Activated CD8-positive, alpha-beta memory T cell treated with anti-CD3 and anti-CD28 coated beads, Interleukin-2, amount 50 U/mL, for 1 hour (primary cell): ENCODE data around the gene LBHD2.
"Not testable (repeated sequence)": the region's sequence is repeated elsewhere in the genome, so short reads cannot be mapped to it uniquely, and the experiment has no call there.

Experiments
- DNase-seq: peaks from one replicate; pipeline ENCODE4 v3.0.0-alpha.2; 2020; ENCODE audit errors: extremely low read depth

The LBHD2 gene

DNA sequence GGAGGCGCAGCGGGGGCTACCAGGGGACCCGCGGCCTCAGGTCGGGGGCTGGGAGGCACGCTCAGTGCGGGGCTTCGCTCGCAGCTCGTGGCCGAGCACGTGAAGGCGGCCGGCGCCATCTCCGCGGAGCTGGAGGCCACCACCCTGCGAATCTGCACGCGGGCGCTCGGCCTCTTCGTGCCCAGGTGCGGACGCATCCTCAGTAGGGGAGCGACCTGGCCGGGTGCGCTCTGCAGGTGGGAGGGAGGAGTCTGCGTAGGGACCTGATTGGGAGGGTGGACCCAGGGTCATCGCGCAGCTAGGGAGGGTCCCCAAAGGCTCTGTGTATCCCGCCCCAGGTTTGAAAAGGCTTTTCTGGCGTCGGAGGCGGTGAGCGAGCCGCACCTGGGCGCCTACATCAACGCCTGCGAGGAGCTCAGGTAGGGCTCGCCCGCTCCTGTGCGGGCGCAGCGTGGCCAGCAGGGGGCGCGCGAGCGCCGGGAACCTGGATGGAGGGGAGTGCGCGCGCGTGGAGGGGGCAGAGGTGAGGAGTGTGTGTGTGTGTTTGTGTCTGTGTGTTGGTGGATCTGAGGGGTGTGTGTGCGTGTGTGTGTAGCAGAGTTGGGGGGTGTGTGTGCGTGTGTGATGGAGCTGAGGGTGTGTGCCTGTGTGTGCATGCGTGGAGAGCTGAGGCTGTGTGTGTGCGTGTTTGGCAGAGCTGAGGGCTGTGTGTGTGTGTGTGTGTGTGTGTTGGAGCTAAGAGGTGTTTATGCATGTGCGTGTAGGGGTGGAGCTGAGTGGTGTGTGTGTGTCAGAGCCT is 20.8 kb downstream of the LBHD2 start:
- peak; percentile 39 for DNase-seq

DNA sequence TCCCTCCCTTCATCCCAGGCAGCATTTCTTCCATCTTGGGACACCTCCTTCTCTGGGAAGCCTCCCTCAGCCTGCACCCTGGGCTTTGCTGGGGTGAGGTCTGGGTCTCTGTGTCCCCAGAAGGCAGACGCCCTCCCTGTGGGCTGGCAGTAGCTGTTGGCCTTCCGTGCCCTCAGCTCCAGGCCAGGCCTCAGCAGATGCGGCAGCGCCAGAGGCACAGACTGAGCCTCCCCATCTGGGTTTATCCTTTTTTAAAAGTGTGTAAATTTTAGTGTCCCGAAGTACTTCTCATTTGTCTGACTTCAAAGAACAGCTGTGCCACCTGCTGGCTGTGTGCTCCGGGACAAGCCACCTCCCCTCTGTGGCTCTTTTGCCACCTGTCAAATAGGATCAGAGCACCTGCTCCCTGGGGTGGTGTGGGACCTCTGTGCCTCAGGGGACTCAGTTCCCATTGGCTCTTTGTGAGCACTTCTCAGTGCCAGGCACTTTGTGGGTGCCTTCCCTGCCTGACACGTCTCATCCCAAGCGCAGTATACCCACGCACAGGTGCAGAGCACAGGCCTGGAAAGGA is 21.7 kb downstream of the LBHD2 start:
- DNase-seq: no peak

DNA sequence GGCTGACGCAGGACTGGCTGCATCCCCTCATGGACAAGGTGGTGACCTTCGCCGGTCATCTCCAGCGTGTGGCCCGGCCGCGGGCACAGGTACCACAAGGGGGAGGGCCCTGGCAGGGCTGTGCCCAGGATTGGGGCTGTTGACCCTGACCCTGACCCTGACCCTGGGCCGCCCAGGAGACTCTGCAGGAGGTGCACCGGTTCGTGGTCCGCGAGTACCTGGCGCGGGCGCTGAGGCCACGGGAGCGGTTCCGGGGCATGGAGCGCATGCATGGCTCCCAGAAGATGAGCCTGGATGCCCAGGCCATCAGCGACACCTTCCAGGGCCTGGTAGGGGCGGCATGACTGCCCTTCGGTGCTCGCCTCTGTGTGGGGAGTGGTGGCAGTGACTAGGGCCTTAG is 23.4 kb downstream of the LBHD2 start:
- no peak for DNase-seq

DNA sequence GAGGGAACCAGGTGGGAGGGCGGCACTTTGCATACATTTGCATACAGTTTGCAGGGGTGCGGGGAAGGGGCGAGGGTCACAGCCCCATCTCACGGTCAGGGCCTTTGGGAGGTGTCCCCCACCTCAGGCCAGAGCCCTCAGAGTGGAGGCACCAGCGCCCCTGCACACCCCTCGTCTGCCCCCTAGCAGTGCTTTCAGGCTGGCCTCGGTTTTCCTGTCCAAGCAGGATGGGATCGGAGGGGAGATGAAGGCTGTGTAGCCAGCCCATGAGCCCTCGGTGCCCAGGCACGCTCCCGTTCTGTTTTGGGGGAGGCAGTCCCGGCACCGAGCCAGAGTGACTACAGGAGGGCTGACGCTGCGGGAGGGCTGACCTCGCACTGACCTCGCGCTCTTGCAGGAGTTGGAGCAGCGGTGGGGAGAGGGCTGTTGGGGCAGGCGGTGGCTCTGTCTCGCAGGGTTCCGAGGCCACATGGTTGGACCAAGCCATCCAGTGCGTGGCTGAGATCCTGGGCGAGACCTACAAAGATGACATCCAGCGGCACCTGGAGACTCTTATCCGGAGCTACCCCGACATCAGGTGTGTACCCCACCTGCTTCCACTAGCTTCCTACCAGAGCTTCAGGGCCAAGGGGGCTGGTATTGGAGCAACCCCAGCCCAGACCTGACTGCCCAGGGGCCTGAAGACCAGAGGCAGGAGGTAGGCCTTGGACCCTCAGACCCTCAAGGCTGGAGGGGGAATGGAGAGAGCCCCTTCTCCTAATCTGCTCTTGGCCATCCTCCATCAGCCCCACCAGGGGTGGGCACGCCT is 24.1 kb downstream of the LBHD2 start:
- no peak for DNase-seq

DNA sequence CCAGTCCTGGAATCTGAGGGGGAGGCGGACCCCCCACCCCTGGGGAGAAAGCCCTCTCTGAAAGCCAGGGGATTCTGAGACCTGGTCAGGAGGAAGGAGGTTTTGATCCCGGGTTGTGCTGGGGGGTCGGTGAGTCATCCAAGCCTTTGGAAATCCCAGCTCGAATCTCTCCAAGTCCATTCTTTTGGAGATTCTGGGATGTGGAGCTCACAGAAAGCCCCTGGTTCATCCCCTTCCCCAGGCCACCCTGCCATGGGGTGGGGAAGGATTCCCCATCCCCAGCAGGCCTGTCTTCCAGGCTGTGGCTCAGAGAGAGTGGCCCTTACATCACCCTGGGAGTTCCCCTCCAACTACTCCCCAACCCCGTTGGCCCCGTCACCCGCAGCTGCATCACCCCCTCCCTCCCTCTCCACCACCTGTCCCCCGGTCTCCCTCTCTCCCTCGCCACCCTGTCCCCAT is 24.8 kb downstream of the LBHD2 start:
- no peak for DNase-seq

DNA sequence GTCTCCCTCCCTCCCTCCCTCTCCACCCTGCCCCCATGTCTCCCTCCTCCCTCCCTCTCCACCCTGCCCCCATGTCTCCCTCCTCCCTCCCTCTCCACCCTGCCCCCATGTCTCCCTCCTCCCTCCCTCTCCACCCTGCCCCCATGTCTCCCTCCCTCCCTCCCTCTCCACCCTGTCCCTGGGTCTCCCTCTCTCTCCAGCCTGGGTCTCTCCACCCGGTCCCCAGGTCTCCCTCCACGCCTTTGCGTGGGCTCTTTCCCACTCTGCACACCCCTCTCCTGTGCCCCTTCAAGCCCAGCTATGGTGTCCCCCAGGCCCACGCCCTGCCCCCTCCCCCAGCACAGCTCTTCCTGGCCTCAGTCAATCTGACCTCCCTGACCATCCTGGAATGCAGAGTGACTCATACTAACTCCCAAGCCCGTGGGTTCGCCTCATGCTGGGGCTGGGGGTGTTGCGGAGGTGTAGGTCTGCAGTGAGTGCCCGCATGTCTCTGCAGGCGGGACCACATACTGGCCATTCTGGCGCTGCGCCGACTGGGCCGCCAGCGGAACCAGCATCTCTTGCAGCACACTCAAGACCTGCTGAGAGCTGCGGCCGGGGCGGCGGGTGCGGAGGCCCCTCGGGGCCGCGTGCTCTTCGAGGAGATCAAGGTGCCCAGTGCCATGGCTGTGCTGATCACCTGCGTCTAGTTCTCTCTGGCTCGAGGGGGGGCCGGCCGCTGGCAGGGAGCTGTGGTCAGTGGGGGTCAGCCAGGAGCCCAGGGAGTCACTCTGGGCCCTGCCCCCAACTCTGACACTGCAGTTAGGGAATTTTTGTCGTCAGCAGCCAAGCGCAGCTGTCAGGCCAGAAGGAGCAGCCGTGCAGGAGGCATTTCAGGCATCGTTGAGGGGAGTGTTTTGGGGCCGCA is 25.8 kb downstream of the LBHD2 start:
- DNase-seq: no peak

DNA sequence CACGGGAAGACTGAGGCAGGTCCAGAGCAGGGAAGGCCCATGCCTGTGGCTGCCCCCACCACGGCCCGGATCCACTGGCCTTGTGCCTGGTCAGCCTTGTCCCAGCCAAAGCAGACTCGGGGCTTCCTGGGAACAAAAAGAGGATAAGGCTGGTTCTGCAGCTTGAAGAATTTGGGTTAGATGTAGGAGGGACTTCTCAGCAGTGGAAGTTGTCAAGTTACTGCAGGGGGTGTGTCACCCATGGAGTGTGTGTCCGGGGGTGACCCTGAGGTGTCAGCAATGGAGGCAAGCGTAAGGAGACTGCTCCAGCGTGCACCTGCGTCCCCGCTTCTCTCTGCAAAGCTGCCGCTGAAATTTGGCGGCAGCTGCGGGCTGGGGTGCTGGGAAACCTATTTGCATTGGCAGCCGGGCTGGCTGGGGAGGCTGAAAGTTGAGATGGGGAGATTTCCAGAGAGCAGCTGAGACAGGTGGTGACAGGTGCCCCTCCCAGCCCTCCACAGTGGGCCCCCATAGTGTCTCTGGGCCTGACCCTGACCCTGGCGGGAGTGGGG is 26.7 kb downstream of the LBHD2 start:
- no peak for DNase-seq

DNA sequence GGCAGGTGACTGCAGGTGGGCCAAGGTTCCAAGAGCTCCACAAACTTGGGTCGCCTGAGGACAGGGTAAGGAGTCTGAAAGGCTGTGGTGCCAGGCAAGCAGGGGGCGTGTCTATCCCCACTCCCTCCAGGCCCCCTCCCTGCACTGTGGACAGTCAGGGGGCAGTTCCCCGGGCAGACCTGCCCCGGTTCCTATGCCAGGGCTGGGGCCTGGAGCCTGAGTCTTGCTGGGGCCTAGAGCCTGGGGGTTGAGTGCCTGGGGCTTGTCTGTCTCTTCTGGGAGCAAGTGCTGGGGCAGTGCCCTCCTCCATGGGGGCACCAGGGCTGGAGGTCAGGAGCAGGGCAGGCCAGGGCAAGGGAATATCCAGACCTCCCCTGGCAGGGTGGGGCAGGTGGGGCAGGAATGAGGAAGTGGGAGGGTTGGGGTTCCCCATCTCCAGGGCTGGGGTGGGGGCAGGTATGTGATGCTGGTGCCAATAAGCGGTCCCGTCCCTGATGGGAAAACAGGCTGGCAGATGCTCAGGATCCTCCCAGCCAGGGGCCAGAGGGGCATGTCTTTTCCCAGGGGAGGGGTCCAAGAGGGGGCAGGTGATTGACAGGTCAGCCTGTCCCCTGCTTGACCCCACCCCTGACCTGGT is 27.3 kb downstream of the LBHD2 start:
- no peak for DNase-seq

DNA sequence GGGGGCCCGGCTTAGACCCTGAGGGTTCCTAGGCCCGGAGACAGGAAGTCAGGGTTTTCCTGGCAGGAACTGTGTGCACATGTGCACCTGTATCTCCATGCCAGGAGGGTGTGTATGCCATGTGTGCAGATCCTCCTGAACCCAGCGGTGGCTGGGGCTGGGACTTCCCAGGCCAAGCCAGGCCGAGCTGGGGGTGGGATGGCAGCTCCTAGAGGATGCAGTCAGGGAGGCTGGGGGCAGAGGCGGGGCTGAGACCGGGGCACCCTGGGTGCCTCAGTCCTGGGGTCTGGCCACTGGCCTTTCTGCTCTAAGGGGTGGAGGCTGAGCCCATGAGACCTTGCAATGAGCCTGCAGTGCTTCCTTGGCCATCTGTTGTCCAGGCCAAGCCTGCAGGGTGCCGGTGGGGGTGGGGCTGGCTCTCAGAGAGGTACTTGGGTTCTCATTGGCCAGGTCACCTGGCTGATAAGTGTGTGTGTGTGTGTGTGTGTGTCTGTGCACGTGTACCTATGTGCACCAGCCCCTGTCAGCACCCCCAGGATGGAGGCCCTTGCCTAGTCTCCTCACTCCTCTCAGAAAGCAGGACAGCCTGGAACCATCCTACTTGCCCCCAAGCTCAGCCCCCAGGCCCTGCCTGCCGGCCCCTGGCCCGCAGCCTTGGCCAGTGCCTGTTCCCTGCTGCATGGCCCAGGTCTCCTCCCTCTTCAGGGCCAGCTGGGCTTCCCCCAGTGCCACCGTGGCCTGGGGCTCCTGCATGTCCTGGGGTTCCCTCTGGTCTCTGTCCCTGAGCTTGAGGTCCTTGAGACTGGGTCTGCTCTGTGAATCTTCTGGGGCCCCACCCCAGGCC is 28.6 kb downstream of the LBHD2 start:
- no peak for DNase-seq

DNA sequence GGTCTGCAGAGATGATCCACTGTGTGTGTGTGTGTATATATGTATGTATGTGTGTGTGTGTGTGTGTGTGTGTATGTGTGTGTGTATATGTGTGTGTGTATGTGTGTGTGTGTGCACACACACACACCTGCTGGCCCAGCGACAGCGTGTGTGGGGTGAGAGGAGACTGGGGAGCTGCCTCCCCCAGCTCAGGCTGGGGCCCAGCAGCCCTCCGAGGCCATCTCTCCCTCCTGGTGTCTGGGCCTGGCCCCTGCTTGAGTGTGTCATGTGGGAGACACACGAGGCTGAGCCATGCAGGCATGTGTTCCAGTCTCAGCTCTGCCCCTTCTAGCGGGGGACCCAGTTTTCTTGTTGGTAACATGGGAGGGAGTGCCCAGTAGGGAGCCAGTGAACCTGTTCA is 29.3 kb downstream of the LBHD2 start:
- no peak for DNase-seq

DNA sequence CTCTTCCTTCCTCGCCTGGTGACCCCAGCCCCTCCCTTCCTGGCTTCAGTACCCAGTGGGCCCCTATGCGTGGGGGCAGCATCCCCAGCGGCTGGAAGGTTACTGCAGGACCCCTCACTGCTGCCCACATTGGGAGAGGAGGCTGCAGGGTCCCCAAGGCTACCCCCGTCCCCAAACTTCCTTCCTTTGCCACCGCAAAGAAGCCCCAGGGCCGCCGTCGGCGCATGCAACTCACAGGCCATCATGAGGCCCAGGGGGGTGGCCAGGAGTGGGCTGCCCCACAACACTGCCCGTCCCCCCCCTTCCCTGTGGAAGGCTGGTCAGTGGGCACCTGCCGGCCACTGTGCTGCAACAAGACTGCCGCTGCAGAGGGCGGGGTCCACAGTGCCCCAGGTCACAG is 29.8 kb downstream of the LBHD2 start:
- DNase-seq: no peak

DNA sequence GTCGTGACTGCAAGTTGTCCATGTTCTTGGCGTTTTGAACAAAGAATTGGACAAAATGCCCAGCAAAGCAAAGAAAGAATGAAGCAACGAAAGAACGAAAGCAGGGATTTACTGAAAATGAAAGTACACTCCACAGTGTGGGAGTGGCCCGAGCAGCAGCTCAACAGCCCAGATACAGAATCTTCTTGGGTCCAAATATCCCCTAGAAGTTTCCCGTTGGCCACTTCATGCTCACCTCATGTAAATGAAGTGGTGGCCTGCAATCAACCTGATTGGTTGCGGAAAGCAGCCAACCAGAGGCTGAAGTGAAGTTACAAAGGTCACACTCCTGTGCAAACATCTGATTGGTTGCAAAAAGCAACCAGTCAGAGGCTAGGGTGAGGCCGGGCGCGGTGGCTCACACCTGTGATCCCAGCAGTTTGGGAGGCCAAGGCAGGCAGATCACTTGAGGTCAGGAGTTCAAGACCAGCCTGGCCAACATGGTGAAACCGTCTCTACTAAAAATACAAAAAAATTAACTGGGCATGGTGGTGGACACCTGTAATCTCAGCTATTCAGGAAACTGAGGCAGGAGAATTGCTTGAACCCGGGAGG is 31.2 kb downstream of the LBHD2 start:
- DNase-seq: not testable (repeated sequence)

DNA sequence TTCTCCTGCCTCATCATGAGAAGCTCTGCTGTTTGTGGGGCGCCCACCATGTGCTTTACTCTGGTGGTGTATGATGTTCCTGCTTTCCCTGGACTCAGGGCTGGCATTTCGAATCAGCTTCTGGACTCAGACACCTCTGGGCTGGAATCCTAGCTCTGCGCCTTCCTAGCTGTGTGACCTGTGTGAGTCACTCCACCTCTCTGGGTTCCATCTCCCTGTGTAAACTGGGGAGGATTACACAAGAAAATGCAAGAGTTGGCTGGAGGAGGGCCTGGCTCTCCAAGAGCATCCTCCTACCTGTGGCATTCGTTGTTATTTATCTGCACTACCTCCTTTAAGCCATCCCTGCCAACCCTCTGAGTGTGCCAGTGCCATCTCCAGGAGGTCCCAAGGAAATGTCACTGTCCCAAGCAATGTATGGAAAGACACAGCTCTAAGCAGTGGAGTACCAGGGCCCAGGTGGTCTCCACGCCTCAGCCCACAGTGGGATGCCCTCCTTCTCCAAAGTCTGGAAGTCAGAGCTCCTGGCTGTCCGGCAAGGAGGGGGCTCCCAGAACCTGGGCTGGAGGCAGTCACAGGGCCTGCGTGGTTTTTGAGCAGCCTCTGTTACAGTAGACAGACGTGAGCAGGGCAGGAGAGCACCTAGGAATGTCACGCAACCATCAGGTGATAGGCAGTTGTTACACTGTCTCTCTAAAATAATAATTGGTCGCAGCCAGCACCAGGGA is 32.0 kb downstream of the LBHD2 start:
- no peak for DNase-seq

DNA sequence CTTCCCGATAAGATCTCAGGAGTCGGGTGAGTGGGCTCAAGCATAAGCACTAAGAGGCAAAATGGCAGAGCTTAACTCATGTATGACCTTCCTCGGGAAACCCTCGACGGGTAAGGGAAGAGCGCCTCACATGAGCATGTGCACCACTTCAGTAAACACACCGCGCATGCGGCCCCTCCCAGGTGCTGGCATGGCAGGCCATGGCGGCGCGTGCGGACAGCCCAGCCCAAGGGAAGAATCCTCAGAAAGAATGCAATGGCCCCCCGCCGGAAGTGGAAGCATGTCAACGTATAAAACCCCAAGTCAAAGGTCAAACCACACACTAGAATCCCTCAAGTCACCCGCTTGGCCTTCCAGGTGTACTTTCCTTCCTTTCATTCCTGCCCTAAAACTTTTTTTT is 32.6 kb downstream of the LBHD2 start:
- no peak for DNase-seq

DNA sequence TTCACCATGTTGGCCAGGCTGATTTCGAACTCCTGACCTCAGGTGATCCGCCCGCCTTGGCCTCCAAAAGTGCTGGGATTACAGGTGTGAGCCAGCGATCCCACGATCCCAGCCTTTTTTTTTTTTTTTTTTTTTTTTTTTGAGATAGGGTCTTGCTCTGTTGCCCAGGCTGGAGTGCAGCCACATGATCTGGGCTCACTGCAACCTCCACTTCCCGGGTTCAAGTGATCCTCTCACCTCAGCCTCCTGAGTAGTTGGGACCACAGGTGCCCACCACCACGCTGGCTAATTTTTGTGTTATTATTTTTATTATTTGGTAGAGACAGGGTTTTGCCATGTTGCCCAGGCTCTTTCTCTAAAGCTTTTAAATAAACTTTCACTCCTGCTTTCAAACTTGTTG is 33.5 kb downstream of the LBHD2 start:
- not testable (repeated sequence) for DNase-seq

DNA sequence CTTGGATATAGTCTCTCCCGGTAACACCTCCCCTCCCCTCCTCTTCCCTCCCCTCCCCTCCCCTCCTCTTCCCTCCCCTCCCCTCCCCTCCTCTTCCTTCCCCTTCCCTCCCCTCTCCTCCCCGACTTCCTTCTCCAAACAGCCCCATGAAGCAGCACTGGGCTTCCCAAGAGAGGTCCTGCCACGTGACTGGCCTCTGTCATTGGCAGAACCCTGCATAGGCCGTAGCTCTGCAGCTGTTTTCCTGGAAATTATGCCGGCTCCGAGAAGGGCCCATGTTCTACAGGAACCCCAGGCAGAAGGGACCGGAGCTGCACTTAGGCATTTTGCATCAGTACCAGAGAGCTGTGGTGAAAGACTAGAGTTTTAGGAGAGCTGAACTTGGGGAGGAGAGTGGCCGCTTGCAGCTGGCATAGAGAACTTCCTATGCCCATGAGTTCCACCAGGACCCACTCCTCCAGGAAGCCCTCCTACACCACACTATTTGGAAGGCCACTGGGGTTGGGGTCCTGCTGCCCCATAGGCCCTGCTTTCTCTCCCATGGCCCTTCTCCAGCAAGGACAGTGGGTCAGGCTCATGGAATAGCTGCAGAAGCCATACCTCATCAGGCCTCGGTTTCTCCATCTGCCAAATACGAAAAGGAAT is 34.1 kb downstream of the LBHD2 start:
- no peak for DNase-seq

DNA sequence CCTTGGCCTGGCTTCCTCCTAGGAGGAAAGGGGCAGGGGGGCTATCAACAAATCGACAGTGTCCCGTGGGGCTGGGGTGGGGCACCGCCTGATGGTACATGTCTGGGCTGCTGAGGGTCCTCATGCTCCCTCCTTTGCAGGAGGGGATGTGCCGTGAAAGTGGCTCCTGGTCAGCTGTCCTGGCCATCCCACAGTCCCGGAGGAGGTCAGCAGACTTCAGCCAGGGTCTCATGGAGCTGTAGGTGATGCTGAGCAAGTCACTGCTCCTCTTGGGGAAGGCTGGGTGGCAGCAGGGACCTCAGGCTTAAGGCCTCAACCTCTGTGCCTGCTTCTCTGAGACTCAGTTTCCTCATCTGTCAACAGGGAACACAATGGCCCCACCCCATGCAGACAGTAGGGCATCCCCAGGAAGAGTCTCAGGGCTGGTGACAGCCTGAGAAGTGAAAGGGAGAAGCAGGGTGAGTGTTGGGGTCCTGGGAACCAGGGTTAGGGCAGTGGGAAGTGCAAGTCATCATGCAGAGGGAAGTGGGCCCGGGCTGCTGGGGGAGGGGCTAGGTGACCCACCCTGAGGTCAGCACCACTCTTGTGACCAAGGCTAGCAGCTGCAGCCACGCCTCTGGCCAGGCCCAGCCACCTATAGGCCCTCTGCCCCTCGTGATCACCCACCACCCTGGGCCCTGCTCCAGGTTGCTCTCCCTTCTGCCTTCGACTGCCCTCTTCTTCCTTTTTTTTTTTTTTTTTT is 34.8 kb downstream of the LBHD2 start:
- no peak for DNase-seq

DNA sequence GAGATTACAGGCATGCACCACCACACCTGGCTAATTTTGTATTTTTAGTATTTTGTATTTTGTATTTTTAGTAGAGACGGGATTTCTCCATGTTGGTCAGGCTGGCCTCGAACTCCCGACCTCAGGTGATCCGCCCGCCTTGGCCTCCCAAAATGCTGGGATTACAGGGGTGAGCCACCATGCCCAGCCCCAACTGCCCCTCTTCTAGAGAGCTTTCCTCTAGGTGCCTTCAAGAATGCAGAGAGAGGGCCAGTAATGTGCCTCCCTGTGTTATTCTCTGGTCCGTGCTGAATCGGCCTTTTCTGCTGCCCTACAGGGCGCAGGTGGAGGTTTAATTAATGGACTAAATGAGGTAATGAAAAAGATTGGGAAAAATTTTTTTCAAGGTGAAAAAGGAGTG is 35.5 kb downstream of the LBHD2 start:
- DNase-seq: not testable (repeated sequence)
